Stimulated activated CD4-positive, alpha-beta T cell treated with anti-CD3 and anti-CD28 coated beads, Interleukin-1b, Interleukin-23, amount 100 ng/mL, for 1 hour (primary cell): ENCODE data around the gene DAGLA.

Experiments used
- DNase-seq, 2 donors: peaks; one replicate each; pipeline ENCODE4 v3.0.0-alpha.2; 2020; ENCODE audit warnings: low read depth in 2 of 2

The DAGLA gene

GRCh38 chr11:61778357-61778886, 98.2 kb downstream of the DAGLA start:
- DNase-seq: no peak

GRCh38 chr11:61778920-61779650, 98.9 kb downstream of the DAGLA start:
- no peak for DNase-seq

- DNase-seq: no peak
Measured at GRCh38 chr11:61779666-61780525, 99.7 kb downstream of the DAGLA start.

GRCh38 chr11:61780581-61781162, 100.5 kb downstream of the DAGLA start:
- DNase-seq: no peak

GRCh38 chr11:61781585-61781984, 101.4 kb downstream of the DAGLA start:
- DNase-seq: no peak

- no peak for DNase-seq
Measured at GRCh38 chr11:61782299-61782698, 102.1 kb downstream of the DAGLA start.

GRCh38 chr11:61782841-61783240, 102.7 kb downstream of the DAGLA start:
- DNase-seq: no peak

- no peak for DNase-seq
Measured at GRCh38 chr11:61783717-61784505, 103.7 kb downstream of the DAGLA start.

- no peak for DNase-seq
Measured at GRCh38 chr11:61784506-61784805, 104.3 kb downstream of the DAGLA start.

GRCh38 chr11:61785837-61786402, 105.7 kb downstream of the DAGLA start:
- DNase-seq: no peak

GRCh38 chr11:61787928-61788491, 107.8 kb downstream of the DAGLA start:
- DNase-seq: no peak

- DNase-seq: no peak
Measured at GRCh38 chr11:61791737-61792309, 111.6 kb downstream of the DAGLA start.

- DNase-seq: peak; percentile 60 to 70
Measured at GRCh38 chr11:61792310-61793082, 112.3 kb downstream of the DAGLA start, which contains the start of the genes FEN1 and TMEM258. FEN1 (plus strand) TSS chr11:61792911; CDS start chr11:61795362, 2,451 bp downstream. TMEM258 (minus strand) TSS chr11:61792599; CDS start chr11:61792558, 41 bp downstream.

- DNase-seq: no peak
Measured at GRCh38 chr11:61793083-61793828, 113.1 kb downstream of the DAGLA start.

- DNase-seq: no peak
Measured at GRCh38 chr11:61793829-61794204, 113.6 kb downstream of the DAGLA start.

- DNase-seq: no peak
Measured at GRCh38 chr11:61794579-61794978, 114.4 kb downstream of the DAGLA start.

- no peak for DNase-seq
Measured at GRCh38 chr11:61795459-61795858, 115.3 kb downstream of the DAGLA start.

GRCh38 chr11:61795876-61796526, 115.8 kb downstream of the DAGLA start:
- no peak for DNase-seq
